RCC 7860 (cell line): ENCODE measurements around the gene CNTFR.

Source experiments
- DNase-seq: peaks from one replicate; pipeline ENCODE4 v3.0.0-alpha.2; 2015; ENCODE audit warnings: low spot score
- FAIRE-seq: peaks from 2 replicates; lab custom pipeline; 2012; peaks lifted over from hg19 to GRCh38; lab: Jason Lieb, UNC

Gene CNTFR

DNA sequence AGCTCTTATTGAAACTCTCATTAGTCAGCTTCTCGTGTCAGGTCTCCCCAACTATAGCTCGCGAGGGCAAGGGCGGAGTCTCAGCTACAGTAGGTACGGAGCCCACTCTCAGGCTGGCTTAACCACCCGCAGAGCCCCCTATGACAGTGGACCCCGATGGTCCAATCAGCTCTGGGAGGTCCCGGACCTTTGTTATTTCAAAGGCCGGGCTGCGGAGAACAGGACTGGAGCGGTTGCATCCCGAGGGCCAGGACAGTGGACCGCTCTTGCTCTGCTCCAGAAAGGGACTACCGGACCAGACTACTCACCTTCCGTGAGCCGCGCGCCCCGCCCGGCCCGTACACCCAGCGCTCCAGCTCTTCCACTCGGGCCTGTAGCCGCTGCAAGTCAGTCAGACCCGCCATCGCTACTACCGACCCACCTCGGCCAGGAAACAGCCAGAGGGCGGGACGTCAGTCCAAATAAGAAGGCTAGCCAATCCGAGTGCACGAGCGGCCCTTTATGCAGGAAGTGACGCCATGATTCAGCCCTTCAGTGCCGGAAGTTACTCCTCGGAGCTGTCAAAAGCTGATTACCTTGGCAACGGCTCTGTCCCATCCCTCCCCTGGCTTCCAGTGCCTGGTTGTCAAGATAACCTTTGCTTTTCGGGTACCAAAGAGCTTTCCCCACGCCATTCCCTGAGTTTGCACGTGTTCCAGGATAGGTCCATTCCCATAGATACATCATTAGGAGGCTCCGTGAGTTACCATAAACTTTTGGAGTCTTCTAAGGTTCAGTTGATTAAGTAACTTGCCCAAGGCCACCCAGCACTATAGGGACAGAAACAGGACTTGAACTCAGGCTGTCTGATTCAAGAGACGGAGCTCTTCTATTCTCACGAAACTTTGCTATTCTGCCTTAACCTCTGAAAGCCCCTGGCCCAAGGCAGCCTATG lies 30.8 kb upstream of the CNTFR start, which contains the start of gene DCTN3:
DCTN3 (minus strand) TSS at position 435 of the 934 bp plus-strand sequence; CDS start at position 404, 31 bp downstream.
- FAIRE-seq (peak; percentile 63), DNase-seq (peak; percentile 78)

DNA sequence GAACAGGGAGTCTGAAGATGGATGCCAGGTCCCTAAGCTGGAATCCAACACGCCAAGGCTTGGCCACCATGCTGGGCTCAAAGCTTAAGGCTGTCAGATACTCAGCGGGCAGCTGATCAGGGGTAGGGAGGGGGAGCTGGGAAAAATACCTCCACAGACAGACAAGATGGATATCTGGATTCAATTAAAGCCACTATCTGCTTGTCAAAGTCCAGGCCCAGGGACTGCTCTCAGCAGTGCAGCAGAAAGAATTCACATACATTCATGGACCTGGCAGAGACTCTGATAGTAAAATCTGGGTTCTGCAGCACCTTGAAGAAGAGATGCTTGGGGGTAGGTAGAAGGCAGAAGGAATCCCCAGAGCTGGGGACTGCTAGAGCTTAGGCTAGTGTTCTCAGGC lies 25.6 kb upstream of the CNTFR start:
- FAIRE-seq (no peak), DNase-seq (no peak)

DNA sequence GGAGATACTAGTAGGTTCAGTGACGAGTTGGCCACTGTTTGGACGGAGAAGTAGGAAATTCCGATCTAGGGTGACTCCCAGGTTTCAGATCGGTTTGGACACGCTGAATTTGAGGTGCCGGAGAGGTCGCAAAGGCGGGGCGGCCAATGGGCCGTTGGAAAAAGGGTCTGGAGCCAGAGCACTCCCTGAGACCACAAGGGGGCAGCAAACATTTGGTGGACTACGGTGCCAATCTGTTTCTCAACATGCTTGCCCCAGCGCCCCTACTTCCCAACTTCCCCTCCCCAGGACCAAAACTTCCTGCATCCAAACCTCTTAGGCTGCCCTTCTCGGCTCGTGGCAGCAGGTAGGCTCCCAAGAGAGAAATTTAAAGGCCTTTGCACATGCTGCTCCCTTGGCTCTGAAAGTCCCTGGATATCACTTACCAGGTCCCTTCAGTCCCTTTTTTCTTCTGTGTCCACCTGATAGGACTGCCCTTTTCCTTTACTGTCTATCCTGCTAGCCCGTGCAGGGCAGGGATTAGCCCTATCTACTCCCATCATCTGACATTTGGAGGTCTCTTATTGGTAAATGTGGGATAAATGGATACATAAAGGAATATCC lies 23.4 kb upstream of the CNTFR start:
- DNase-seq (peak; percentile 38), FAIRE-seq (no peak)

DNA sequence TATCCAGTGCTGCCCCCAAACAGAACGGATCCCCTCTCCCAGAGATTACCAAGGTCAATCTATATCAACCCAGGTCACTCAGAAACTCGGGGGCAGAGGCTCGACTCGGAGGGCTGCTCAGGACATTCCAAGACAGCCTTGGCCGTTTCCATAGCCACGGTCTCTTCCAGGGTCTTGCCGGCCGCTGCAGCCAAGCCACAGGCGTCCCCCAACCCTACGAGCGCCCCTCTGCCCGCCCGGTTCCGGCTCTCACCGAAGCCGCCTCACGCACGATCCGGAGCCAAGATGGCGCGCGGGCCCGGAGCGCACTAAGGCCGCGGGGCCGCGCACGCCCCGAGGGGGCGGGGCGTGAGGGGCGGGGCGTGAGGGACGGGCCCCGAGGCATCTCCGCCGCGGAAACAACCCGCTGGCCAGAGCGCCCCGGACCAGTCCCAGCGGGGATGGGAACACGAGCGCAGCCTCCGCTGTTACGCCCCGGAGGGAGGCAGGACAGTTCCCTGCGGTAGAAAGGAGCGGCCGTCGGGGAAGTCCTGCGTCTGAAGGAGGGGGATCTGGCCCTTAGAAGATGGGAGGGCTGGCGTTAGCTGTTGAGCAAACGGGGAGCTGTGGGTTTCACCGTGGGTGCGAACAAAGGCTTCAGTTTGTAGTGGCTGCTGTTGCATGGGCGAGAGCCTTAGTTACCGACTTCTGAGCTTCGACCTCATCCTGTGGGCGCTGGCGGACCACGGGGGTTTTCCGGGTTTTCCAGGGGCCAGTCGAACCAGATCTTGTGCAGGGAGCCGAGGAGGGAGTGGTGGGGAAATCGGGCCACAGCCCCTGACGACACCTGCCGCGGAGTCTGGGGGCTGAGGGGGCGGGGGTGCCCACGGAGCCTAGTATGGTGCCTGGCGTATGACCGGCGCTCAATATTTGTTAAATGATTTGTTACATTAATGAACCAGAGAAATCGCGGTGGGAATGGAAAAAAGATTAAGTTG lies 22.6 kb upstream of the CNTFR start, which contains the start of gene RPP25L:
RPP25L (minus strand) TSS at position 287 of the 977 bp plus-strand sequence. CDS start 801 bp downstream, outside the sequence.
- FAIRE-seq (no peak), DNase-seq (peak; percentile 49)

DNA sequence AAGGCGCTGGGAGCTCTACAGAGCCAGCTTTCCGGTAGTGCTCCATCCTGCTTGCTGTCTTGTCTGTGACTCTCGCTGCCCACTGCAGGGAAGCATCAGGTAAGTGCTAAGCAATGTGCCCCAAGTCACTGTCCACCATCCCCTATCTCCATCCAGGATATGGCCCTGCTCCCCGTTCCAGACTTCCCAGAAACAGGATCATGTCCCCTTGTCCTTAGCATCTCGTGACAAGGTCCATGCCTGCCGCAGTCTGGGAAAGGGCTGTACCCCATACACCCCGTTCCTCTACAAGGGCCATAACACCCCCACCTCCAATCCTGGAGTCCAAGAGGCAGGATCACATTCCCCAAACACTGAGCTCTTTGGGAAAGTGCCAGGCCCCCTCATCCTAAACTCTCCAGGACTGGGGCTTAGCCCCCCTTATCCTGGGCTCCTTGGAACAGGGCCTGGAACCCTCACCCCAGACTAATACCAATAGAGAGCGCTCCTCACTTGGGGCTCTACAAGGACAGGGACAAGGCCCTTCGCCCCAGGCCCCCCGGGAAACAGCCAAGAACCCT lies 21.8 kb upstream of the CNTFR start:
- FAIRE-seq (no peak), DNase-seq (no peak)

DNA sequence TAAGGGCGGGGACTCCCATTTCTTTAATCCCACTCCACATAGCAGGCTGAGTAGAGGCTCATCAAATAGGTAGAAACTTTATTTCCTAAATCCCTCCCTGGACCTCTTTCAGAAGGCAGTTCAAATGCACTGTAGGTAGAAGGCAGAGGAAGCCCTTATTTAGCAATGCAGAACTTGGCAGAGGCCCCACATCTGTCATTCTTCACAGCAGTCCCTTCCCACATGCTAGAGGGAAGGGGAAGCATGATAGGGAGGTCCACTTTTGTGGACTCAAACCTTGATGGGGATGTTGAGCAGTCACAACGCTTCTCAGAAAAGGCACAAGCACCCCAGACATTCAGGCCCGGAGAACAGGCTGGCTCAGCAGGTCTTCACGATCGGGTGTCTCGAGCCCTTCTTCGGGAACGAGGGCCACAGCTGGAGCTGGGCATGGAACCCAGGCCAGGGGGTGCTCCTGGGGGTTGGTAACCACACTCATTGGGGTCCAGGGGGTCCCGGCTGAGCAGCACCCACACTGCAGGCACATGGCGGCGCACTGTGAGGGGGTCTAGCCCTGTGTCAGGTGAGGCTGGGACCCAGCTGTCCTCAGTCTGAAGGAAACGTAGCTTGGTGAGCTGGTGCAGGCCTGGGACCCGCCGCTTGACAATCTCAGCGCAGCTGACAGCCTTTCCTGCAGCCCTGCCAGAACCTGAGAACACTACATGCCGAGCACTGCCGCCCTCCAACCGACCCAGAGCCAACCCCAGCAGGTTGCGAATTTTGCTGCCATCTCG lies 21.1 kb upstream of the CNTFR start:
- FAIRE-seq (no peak), DNase-seq (no peak)

DNA sequence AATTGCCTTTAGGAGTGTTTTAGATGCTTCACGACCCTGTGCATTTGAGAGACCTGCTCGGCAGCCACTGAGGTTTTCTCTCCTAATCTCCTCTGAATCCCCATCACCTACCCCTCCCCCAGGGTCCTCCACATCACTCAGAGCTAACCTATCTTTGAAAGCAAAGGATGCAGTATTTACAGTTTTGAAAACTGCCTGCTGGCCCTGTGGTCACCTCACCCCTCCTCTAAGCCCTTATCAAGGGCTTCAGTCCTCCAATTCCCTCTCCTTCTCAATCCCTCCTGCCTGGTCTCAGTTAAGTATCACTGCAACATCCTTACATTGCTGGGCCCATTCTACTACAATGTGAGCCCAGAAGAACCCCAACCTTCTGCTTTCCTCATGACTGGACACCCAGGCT lies 17.8 kb upstream of the CNTFR start:
- no peak for FAIRE-seq
- DNase-seq = no peak

DNA sequence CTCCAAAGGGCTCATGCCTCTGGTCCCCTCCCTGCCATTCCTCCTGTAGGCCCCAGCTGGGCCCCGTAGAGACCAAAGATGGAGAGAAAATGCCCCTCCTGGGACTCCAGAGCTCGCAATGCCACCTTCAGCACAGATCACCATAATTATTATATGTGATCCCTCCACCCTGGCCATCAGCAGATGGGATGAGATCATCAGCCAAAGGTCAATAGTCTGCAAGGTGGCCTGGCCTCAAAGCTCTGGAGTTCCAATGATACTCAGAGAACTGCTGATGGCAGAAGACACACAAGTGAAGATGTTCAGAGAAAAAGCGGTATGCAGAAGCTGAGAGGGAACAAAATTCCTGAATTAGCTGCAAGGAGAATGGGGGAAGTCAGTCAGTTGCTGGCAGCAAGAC lies 17.4 kb upstream of the CNTFR start:
- FAIRE-seq = no peak
- DNase-seq = no peak

DNA sequence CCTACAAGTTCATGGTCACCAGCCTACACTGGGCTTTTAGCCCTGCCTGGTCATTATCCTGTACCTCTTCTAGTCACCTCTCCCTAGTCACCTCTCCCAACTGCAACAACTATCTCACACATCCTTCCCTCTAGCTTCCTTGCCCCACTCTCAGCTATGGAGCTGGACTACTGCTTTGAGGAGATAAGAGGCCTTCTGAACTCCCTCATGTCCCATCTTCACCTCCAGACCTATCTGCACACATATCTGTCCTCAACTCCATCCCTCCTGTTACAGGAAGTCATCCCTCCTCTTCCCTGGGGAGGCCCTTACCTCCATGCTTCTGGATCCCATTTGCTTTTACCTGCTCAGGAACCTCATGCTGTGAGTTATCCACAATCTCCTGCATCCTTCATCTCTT lies 16.7 kb upstream of the CNTFR start:
- FAIRE-seq = no peak
- no peak for DNase-seq

DNA sequence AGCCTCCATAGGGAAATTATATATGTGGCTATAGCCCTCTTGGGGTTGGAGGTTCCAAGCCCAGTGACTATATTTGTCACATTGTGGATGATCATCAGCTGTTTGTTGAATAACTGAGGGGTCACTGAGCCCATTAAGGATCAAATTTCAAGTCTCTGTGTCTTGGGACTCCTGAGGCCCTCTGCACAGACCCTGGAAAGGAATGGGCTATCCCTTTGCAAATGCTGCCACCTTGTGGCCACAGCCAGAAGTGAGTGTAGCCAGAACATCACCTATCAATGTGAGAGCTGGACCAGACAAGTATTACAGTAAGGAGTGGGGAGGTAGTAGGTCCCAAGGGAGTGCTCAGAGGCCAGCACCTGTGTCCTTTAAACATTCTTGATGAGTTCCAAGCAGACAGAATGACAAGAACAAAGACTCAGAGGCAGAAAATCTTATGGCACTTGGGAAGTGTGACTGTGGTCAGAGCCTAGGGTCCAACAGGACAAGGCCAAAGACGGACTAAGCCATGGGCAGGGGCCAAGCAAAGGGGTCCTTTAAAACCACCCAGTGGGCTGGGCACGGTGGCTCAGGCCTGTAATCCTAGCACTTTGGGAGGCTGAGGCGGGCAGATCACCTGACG lies 14.2 kb upstream of the CNTFR start:
- peak; percentile 35 for DNase-seq
- no peak for FAIRE-seq

DNA sequence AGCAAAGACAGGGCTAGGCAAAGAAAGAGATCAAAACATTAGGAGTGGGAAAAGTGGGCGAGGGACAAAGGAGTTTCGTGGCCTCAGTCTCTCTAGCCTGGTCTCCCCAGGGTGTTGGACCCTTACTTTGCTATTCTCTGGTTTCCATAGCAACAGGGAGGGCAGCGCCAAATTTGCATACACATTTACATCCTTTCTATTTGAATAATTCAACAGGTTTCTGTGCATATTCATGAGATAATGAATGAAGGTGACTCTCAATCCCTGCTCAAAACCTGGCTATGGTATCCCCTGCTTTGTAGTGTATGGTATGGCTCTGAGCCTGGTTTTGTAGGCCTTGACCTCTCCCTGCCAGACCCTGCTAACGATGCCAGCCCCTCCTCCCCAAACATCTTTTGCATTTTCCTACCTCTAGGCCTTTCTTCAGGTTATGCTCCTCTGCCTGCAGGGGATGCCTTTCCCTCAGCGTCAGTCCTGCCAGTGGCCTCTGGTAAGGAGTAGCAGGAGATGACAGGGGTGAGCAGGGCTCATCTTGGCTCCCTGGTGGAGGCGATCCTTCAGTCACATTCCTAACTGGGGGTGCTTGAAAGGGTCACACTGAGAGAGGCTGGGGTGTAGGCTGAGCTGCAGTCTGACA lies 12.5 kb upstream of the CNTFR start:
- DNase-seq (no peak), FAIRE-seq (no peak)

DNA sequence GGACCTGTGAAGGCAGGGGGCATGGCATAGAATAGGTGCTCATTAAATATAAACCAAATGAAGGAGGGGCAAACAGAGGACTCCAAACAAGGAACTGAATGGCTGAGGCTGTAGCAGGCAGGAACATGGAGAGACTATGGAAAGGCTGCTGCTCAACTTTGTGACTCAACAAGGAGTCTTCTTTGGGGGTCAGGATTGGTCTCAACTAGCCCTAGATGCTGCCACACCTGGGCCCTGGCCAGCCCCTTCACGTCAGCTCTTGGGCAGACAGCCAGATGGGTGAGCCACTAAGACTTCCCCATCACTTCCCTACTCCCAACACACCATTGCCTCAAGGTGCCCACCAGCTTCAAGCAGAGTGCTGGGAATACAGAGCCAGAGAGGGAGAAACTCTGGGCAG lies 11.4 kb upstream of the CNTFR start:
- FAIRE-seq = no peak
- no peak for DNase-seq

DNA sequence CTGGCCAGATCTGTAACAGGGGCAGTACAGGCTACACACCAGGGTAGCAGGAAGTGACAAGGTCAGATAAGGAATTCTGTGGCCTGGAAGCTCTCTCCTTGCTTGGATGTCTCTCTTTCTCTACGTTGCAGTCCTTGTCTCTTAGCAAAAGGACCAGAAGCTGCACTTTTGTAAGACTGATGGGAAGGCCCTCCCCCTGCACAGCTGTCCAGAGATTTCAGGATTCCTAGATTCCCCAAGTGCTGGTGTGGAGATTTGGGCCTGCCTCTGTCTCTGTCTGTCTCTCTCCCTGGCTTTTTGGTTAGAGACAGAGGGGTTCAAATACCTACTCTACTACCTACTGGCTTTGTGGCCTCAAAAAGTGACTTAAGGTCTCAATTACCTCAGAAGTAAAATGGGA lies 10.0 kb upstream of the CNTFR start:
- no peak for DNase-seq
- no peak for FAIRE-seq

DNA sequence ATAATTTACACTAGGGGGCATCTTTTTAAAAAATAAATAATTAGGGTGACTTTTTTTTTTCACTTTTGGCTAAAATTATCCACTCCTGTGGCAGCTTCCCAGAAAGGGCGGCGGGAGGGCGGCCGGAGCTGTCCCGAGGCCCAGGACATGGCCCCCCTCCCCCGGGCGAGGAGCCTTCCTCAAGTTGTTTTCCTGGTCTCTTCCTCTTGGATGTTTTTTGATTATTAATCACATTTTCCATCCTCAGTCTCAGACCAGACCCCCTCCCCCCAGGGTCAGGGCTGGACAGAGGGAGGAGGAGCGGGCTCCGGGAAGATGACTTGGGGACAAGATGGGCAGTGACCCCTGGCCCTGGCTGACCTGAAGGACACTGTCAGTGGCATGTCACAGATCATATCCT lies 4.7 kb upstream of the CNTFR start:
- DNase-seq (no peak), FAIRE-seq (no peak)

DNA sequence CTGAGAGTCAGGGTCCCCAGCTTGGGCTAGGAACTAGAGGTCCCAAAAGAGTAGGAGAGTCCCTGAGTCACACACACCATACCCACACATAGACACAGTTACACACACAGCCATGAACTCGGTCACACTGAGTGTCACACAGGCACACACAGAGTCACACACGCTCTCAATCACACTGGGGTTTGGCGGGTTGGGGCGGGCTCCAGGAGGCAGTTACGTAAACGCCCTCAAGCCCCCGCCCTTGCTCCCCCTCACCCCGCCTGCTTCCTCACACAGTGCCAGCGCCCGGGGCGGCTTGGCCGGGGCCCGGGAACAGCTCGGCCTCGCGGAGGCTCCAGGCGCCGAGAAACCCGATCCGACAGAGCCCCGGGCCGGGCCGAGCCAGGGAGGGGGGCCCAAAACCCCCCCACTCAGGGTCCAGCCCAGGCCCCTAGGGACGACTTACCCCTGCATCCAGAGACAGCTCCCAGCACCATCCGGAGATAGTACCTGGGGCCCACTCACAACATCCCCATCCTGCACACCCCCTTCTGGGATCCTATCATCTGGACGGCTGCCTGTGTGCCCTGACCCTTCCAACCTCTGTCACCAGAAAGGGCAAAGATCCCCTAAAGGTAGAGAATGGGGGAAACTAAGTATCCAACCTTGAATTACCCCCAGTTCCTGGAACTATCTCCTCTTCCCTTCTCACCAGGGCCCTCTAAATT lies 3.5 kb upstream of the CNTFR start:
- FAIRE-seq = no peak
- no peak for DNase-seq

DNA sequence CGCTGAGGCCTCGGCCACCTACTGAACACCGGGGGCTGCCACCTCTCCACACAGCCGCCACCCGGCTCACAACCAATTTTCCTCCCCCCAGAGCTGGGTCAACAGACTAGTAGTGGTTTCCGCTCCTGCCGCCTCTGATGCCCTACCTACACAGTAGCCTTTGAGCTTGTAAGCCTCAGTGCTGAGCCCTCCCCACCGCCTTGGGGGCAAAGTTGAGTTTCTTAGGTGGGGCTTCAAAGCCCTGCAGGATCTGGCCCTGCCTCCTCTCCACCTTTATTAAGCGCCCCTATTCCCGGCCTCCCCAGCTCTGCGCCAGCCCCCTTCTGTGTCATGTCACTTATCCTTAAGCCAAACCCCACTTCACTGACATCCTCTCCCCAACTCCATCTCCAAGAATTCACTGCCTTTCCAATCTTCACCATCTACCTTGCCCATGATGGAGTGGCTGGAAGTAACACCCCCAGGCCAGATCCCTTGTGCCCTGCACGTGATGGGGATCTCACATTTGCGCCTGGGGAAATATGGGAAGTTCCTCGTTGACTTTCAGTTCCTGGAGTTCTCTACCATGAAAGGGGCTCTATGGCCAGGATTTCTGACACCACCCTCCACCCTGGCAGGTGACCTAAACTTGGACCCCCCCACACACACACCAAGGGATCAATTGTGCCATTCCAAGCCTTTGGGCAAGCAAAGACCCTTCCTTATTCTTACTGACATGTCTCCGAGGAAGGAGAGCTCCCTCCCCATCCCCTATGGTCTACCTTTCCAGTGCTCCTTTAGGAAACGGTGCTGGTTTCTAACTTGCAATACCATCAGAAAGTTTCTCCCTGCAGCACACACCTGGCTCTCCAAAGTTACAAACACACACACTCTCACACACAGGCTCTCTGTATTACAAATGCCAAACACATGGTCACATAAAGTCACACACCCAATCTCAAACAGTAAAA lies 2.7 kb upstream of the CNTFR start:
- no peak for DNase-seq
- no peak for FAIRE-seq

DNA sequence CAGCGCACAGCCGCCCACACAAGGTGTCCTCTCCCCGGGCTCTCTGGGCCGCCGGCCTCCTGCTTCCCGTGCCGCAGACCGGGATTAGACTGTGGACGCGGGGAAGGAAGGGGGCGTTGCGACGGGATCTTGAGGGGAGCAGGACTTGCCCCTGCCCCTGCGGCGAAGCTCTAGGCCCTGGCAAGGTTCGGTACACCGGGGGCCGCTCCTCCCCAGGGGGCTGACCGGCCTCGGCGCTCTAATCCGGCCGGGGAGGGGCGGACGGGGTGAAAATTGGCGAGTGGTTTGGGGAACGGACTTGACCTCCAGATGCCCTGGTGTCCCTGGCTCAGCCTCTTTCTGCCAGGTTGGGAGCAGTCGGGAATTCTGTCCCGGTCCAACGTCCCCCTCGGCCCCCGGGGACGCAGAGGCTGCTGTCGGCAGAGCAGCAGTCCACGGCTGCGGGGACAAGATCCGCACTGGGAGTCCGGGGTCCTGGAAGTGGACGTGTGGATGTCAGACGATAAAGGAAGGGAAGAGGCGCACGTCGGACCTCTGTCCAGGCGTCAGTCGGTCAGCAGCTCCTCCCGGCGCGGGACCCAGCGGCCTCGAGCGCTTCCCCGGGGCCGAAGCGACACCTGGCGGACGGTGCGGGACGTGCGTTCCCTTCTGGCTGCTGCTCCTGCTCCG lies 1.9 kb upstream of the CNTFR start:
- FAIRE-seq (no peak), DNase-seq (peak; percentile 27)
